ENCODE data around the gene ARHGAP22.

ARHGAP22 gene

DNA sequence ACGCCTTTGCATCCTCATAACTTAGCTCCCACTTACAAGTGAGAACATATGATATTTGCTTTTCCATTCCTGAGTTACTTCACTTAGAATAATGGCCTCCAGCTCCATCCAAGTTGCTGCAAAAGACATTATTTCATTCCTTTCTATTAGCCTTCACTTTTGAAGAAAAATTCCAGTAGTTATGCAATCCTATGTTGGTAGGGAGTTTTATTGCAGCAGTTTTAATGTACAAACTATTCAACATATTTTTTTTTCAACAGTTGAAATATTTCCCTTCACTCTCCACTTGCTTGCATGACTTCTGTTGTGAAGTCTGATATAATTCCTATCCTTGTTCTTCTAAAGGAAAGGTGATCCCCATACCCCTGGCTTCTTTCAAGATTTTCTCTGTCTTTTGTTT is 27.3 kb upstream of the ARHGAP22 start:
- no peak for FAIRE-seq

DNA sequence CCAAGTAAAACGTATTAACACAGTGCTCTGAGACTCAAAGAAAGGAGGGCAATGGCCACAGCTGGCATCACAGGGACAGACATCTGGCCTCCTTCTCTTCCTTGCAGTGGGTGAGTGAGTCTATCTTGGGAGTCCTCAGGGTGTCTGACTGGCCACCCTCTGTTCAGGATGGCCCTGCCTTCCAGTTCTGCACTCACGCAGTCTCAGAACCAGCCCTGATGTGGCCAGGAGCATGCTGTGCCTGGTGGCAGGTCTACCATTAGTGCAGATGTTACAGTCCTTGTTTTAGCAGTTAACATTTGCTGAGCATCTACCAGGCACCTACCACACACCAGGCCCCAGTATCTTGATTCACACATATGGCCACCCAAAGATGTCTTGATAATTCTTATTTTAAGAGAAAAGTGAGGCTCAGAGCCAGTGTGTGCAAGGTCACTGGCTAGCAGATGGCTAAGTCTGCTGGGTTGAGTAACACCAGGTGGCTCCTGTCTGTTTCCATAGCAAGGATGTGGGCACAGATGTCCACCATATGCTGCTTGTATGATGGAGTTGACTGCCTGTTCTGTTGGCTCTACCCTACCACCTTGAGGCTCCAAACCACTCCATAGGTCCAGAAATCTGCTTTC is 23.2 kb upstream of the ARHGAP22 start:
- FAIRE-seq = no peak

DNA sequence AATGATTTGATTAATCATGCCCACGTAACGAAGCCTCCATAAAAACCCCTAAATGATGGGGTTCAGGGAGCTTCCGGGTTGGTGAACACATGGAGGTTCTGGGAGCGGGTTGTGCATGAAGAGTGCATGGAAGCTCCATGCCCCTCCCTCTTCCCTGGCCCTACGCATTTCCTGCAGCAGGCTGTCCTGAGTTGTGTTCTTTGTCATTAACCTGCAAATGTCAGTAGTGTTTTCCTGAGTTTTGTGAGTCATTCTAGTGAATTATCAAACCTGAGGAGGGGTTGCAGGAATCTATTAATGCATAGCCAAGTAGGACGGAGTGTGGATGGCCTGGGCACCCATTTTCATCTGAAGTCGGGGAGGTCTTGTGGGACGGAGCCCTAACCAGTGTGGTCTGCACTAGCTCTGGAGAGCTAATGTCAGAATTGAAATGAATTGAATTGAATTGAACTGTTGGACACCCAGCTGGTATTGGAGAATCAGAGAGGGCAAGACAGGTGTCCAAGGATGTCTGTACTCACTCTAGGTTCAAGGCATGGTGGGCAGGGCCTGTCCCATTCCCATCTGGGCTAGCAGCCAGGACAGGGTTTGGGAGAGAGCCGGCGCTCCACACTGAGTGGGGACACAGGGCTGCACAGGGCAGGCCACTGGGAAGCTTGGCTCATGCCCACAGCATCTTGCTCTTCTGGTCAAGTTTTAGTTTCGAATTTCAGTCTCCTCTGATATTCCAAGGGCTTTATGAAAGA is 22.3 kb upstream of the ARHGAP22 start:
- no peak for FAIRE-seq

DNA sequence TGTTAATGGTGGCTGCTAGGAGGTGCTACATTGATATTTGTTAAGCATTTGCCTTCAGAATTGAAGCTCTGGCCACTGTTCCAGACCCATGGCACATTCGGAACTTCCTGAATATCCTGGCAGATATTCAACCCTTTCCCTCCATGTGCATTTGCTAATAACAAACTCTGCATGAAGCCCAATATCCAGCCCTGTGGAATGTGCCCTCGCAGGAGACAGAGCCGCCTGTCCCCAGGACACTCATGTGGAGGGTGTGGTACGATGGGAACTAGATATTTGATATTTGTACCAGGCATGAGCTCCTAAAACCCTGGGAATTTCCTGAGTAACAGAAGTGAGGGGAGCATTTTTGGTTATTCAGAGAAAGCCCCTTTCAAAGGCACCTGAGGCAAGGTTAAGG is 21.6 kb upstream of the ARHGAP22 start:
- FAIRE-seq = no peak

DNA sequence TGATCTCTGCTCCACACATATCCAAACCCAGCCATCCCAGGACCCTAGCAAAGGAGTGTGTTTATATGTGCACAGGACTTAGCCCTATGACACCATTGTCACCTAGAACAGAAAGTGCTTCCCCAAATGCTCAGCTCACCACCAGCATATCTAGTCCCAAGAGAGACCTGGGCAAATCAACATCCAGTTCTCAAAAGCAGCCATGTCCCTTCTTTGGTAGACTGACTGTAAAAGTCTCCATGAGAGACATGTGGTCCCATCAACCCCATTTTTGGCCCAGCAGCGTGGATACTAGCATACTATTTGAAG is 20.9 kb upstream of the ARHGAP22 start:
- no peak for FAIRE-seq

DNA sequence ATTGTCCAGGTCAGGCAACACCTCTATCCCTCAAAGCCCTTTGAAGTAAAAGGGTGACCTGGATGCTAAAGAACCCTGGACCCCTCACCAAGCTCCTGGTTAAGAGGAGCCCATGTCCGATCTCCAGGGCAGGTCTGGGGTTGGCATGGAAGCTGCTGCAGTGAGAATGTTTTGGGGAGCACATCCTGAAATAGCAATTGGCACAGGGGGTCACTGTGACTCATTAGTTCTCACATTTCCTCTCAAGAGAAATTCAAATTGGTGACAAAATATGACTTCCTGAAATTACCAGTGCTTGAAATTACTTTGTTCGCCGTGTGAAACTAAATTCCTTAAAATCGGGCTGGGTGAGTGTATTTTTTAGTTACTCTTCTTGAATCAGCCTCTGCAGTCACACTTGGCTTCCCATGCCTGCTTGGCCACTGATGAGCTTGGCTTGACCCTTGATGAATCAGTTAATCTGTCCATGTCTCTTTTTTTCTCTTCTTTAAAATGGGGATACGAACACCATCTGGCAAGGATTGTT is 18.8 kb upstream of the ARHGAP22 start:
- FAIRE-seq = no peak

DNA sequence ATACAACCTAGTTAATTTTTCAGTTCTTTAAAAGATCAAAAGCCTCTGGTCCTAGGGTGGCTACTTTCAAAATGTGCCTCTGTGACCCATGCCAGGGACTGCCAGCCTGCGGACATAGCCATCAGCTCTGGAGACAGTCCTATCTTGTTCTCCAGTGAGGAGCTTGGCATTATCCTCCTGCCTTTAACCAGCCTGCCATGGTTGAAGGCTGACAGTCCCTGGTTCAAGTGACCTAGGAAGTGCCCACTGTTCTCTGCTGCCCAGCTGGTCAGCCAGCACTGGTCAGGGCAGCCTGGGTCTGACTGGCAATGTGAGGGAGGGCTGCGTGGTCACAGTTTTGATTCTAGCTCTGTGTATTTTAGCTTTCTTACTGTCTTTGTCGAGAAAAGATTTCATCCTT is 18.1 kb upstream of the ARHGAP22 start:
- FAIRE-seq = no peak

DNA sequence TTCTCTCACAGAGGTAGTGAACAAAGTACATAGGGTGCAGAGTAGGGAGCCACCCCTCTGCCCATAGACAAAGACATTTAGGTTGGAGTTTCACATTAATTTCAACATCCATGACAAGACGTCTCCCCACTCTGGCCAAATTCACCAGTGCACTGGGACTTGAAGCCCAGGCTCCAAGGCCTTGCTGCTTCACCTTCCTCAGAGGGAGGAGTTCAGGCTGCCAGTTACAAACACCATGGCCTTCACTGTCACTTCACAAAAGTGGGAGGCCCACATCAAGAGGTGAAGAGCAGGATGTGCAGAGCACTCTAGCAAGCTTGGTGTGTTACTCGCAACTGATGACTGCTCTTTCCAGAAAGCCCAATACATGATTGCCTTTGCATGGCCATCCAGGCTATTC is 15.8 kb upstream of the ARHGAP22 start:
- no peak for FAIRE-seq

DNA sequence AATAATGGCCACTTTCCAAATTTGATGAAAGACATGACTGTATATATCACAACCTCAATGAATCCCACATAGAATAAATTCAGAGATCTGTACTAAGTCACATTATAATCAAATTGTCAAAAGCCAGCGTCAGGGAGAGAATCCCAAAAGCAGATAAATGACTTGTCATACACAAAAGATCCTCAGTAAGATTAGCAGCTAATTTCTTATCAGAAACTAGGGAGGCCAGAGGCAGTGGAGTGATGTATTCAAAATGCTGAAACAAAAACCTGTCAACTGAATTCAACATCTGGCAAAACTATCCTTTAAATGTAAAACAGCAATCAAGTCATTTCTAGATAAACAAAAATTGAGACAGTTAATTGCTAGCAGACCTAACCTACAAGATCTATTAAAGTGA is 11.6 kb upstream of the ARHGAP22 start:
- FAIRE-seq = no peak

DNA sequence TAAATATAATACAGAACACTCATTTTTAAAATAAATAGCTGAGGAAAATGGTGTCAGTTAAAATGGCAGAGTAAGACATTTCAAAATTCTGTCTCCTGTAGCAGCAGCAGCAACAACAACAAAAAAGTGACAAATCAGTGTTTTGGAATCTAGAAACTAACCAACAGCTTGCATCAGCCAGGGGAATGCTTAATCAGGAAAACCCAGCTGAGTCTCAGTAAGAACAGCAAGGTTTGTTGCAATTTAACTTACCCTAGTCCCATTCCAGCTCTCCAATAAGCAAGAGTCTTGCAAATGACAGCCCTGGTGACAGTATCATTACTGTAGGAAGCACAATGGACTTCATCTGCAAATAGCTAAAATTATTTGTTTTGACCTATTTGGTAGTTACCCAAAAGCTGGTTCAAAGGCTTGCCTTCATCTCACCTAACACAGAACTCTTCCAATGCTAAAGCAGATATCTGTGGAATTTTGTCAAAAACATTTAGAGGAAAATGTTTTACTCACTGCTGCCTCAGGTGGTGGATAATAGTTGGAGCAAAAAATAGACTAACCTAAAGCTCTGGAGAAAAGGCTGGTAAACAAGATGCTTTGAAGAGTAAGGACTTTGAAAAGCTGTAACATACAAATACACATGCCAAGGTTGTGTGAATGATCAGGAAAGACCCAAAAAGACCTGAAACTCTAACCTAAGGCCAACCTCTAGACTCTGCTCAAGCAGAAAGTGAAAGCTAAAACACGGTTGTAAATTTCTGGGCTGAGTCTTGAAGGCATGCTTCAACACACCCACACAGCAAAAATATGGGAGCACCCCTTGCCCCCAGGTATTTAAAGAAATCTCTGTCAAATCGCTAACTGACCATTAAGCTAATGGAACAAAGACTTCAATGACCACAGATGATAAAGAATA is 9.9 kb upstream of the ARHGAP22 start:
- FAIRE-seq = no peak

DNA sequence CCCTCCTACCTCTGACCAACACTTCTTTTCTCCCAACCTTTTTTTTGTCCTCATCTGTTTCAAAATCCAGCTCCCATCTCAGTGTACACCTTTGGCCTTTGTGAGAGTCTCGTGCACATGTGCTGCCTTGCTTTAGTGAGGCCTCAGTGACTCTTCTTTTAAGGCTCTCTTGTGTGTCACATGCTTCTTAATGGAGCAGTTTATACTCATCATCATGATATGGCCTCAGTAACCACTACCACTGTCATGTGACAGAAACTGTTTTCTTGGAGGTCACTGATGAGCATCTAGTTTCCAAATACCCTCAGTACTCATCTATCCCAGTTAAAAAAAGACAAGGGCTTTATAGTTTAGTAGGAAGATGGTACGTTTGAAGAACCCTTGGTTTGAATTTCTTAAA is 8.1 kb upstream of the ARHGAP22 start:
- no peak for FAIRE-seq

DNA sequence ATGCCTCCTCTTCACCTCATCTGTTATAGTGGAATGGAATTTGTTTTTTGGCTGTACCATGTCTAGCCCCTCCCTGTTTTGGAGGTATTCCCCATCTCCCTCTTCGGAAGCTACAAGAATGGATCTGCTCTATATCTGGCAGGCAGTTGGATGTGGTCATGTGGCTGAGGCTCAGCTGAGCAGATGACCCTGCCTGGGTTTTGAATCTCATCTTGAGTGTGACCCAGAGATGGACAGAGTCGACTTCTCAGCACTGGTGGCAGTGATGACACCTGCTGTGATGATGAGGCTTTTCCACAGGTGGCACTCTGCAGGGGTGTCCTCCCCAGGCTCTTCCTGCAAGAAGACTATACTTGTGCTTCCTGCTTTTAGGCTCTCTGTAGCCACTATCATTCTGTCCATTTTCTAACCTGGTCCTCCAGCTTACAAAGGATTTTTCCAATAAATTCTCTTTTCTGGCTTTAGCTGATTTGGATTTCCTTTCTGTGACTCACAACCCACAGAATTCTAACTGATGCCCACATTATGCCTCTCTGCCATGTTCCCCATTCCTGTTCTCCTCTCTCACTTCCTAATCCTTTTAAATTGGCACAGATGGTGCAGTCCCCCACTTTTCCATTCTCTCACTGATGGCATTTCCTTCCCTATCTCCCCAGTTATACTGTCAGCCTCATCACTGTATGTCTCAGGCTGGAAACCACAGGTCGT is 7.5 kb upstream of the ARHGAP22 start:
- no peak for FAIRE-seq

DNA sequence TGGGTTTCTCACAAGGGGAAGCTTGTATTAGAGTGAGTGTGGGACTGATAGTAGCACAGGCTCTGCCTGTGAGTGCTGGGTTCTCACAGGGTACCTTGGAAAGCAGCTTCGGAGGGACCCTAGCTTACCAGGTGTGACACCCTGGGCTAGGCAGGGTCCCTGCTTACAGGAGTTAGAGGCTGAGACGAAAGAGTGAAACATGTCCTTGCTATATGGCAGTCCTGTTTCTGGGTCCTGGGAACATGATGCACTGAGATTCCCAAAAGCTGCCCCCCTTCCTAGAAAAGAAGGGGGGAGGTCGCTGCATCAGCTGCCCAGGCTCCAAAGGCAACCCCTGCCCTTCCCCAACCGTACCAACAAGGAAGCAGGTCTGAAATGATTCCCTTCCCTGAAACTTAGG is 6.3 kb upstream of the ARHGAP22 start:
- FAIRE-seq = no peak

DNA sequence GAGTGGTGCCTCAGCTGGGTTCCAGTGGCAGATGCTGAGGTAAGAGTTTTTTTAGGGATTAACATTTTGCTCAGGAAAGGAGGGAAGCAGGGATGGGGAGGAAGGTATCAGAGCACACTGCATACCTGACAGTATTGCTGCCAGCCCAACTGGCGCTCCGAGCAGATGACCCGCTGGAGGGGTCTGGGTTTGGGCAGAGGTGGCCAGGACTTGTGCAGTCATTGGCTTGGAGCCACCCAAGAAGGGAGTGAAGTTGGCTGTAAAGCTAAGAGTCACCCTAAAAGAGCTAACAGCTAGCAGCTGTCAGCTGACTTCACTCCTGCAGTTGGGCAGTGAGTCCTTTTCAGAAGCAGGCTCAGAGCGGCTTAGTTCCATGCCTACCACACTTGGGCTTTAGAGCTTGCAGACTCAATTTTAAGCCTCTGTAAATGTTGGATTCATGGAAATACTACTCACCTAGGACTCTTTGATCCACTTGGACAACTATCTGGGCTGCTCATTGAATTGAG is 5.8 kb upstream of the ARHGAP22 start:
- FAIRE-seq = no peak

DNA sequence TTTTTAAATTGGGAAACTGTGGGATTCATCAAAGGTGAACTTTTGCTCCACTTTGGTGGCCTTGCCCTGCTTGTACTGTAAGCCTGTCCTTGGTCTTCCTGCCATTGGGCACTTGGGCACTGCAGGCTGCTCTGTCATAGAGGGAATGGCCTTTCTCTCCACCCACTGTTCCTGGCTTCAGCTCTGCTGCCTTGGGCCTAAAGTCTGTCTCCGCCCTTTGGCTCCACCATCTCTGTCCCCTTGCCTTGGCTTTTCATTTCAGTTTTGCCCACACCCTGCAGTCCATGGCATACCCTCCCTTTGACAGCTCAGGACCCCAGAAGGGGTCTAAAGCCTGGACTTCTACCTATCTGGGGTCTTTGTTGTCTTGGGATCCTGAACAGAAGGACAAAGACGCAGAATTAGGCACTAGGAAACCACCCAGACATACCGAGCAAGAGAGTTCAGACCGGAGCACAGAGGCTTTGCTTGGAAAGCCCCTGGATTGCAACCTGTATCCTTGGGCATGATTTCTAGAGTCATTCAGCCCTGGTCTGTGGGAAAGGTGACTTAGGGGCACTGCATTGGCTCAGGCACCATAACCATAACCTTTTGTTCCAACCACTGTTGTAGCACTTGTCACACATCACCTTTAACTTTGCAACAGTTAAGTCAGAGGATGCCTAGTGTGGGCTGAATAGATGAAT is 5.2 kb upstream of the ARHGAP22 start:
- FAIRE-seq = no peak

DNA sequence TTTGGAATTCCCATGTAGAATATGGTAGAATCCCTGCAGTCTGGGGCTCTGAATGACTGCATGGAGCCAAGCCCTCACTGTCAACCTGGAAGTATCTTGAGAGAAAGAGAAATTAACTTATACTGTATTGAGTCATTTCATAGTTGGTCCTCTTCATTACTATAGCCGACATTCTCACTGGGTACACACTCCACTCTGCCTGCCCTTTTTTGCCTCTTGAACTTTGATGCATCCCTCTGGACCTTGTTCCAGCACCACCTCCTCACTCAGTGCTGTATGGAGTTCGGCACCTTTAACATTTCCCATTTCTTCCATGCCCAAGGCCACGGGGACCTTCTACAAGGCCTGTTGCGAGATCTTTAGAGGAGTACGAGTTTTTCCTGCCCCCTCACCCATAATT is 4.6 kb upstream of the ARHGAP22 start:
- no peak for FAIRE-seq

DNA sequence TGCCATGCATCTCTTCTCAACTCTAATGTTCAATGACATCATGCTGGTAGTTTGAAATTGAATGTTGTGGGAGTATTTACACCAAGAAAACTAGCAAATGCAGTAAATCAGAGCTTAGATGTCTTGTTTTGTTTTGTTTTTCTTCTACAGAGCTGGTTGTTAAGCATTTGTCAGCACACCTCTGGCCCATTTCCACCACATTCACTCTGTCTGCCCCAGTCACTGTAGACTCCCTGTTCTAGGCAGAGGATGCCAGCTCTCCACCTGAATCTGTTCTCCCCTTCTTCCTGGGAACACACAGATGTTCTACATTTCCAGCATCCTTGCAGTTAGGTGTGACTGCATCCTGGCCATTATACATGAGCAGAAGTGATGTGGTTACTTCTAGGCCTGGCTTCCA is 4.1 kb upstream of the ARHGAP22 start:
- FAIRE-seq = no peak

DNA sequence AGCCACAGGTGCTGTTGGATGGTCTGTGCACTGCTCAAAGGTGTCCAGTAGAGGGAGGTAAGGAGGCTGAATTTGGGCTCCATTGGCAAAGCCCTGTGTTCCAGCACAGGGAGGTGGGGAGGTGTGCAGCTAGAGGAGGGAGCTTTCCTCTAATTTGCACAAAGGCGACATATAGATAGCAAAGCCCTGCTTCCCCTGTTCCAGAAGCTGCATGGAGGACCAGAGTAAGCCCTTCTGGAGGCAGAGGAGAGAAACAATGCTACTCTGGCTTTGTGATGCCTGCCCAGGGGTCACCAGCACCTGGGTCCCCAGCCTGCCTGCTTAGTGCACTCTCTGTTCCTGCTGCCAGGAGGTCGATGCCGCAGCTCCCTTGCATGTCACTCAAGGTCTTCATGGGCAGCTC is 3.4 kb upstream of the ARHGAP22 start:
- no peak for FAIRE-seq

DNA sequence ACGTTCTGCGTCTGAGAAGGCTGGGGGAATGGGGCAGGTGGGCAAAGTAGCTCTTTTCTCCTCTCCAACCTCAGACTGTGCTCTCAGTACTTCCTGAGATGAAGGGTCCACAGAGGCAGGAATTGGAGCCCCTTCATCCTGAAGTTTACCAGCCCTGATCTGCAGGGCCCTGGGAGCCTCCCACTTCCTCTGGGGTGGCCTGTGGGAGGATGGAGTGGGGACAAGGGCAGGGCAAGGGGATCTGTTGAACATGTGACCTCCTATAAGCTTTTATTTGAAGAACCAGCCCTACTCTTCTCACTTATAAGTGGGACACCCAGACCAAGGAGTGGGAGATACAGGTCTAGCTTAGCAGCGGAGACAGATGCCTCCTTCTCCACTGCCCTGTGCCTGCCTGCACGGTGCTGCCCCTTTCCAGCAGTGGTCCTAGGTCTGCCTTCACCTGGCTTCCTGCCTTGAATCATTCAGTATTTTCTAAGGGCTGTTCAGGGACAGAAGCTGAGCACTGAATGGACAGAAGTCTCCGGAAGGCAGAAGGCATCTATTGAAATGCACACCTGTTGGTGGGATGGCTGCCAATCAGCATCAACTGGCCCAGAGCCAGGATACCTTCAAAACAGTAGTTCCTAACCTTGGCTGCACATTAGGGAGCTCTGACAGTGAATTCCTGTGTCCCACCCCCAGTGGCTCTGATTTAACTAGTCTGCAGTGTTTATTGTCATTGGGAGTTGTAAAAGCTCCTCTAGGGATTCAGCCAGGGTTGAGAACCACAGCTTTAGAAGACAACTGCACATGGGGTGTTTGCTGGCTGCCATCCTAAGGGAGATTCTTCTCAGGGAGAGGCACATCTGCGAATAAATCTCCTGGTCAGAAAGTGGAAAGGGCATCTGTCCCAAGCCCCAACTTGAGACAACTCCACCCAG is 2.7 kb upstream of the ARHGAP22 start:
- FAIRE-seq = no peak

DNA sequence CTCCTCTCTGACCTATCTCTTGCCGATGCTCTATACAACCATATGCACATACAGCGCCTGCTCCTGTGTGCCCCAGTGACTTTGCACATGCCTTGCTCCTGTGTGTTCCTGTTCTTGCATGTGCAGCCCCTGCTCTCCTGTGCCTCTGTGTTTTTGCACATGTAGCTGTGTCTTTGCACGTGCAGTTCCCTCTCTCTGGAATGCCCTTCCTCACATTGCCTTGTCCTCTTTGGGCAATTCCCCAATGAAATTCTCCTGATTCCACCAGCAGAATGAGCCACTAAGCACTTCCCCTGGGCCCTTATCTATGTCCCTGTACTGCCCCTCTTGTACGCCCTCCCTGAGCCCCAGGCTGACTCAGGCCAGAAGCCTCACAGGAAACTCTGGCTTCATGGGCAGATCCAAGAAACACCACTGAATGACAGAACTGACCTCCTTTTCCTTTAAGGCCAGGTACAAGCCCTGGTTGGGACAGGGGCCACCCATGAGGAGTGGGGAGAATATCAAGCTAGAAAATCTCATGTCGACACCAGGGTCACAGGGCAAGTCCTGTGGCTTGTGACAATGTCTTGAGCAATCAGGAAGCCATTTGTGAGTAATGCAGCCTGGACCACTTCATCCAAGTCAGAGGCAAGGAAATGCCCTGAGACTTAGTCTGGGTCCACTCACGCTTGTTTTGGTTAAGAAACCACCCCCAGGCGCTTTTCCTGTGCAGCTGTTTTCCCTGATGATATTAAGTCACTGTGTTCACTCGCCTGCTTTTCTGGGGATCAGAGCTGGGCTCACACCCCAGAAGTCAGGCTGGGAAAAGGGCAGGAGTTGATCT is 1.9 kb upstream of the ARHGAP22 start:
- FAIRE-seq = no peak

Data from endometrium (tissue), 2 donors.